NCI-H2196 (cell line): ENCODE data around the gene HPD.
"Not testable (repeated sequence)": the region's sequence is repeated elsewhere in the genome, so short reads cannot be mapped to it uniquely, and the experiment has no call there.

Experiments
- DNase-seq: peaks from one replicate; lab custom pipeline; 2025; ENCODE audit not compliant: unreplicated experiment; lab: John Stamatoyannopoulos, UW

HPD gene

GRCh38 chr12:121869229-121869628, 10.6 kb upstream of the HPD start:
- not testable (repeated sequence) for DNase-seq

DNA sequence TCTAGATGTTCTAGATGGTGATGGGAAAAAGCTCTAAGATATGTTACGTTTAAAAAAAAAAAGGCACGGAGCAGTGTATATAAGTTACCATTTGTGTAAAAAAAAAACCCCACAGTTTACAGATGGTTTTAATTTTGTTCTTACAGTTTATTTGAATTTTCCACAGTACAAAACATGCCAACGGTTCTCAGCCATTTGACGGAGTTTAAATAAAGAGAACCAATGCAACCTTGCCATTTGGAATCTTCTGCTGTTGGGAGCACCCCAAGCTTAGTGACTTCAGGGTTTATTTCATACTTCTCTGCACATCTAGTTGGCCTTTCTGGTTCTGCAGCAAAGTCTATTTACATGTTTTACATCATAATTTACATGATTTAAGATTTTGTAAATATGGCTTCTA, 7.7 kb upstream of the HPD start:
- no peak for DNase-seq

DNA sequence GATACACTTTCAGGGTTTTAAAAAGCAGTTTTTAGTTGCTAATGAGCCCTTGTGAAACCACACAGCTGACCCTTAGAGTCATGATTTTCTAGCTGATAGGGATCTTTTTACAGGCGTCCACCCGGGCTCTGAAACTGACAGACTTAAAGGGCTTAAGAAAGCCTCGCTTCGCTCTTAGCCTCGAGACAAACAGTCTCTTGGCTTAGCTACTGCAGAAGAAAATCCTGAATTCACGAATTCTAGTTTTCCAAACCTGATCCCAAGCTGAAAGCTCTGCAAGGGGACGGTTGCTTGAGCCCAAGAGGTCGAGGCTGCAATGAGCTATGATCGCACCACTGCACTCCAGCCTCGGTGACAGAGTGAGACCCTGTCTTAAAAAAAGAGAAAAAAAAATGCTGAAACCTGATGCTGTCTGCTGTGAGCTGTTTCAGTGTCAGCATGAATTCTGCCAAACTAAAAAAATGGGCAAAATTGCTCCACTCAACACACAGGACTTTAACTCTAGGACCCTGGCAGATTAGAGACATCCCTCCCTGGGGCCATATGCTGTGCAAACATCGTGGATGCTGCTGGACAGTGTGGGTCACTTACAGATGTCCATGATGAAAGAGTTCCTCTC, 3.1 kb upstream of the HPD start:
- DNase-seq = no peak

DNA sequence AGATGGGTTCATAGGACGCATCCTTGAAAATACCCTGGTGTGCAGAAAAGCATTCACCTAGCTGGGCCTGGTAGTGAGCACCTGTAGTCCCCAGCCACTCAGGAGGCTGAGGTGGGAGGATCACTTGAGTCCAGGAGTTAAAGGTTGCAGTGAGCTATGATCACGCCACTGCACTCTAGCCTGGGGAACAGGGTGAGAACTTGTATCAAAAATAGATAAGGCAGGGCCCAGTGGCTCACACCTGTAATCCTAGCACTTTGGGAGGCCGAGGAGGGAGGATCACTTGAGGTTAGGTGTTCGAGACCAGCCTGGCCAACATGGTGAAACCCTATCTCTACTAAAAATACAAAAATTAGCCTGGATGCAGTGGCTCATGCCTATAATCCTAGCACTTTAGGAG, 2.0 kb upstream of the HPD start:
- DNase-seq = not testable (repeated sequence)

GRCh38 chr12:121860257-121860656, 1.6 kb upstream of the HPD start:
- DNase-seq = no peak

GRCh38 chr12:121858318-121858661, 369 bp downstream of the HPD start:
- DNase-seq = no peak

- no peak for DNase-seq
Measured at GRCh38 chr12:121857322-121858246, 1.1 kb downstream of the HPD start.

DNA sequence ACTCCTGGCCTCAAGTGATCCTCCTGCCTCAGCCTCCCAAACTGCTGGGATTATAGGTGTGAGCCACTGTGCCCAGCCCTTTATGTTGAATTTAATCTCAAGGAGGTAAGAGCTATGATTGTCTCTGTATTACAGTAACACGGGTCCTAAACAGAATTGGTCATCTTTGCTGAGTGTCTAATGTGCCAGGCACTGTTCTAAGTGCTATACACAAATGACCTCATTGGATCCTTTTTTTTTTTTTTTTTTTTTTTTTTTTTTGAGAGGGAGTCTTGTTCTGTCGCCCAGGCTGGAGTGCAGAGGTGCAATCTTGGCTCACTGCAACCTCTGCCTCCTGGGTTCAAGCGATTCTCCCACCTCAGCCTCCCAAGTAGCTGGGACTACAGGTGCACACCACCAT, 6.3 kb downstream of the HPD start:
- DNase-seq = not testable (repeated sequence)

- DNase-seq = no peak
Measured at GRCh38 chr12:121849665-121850064, 9.0 kb downstream of the HPD start.

GRCh38 chr12:121849211-121849610, 9.4 kb downstream of the HPD start:
- DNase-seq = no peak

GRCh38 chr12:121845701-121846100, 13.0 kb downstream of the HPD start:
- no peak for DNase-seq

- no peak for DNase-seq
Measured at GRCh38 chr12:121843236-121843982, 15.2 kb downstream of the HPD start.

GRCh38 chr12:121839993-121840761, 18.5 kb downstream of the HPD start:
- no peak for DNase-seq

- peak; percentile 99 for DNase-seq
Measured at GRCh38 chr12:121839106-121839992, 19.3 kb downstream of the HPD start.

DNA sequence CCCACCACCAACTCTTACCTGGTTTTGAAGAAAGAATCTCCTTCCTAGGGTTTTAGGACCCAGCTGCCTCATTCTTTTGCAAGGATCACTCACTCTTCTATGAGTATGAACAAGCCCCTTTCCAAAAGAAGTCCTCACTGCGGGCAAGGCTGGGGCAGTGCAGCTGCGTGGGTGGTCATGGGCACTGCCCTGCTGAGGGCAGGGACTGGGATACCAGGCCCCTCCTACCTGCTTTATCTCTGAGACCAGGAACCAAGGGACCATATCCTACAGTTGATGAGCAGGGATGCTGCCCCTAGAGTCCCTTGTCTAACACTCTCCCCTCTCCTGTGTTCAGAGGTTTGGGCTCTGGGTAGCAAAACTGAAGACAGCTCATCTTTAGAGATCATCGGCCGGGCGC, 20.5 kb downstream of the HPD start:
- no peak for DNase-seq

DNA sequence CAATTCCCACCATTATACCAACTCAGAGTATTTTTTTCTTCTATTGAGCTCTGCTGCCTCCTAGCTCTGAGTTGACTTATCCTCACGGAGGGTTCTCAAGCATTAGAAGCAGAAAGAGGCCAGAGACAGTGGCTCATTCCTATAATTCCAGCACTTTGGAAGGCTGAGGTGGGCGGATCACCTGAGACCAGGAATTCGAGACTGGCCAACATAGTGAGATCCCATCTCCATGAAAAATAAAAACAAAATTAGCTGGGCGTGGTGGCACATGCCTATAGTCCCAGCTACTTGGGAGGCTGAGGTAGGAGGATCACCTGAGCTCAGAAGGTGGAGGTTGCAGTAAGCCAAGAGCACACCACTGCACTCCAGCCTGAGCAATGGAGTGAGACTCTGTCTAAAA, 21.0 kb downstream of the HPD start:
- DNase-seq = no peak

DNA sequence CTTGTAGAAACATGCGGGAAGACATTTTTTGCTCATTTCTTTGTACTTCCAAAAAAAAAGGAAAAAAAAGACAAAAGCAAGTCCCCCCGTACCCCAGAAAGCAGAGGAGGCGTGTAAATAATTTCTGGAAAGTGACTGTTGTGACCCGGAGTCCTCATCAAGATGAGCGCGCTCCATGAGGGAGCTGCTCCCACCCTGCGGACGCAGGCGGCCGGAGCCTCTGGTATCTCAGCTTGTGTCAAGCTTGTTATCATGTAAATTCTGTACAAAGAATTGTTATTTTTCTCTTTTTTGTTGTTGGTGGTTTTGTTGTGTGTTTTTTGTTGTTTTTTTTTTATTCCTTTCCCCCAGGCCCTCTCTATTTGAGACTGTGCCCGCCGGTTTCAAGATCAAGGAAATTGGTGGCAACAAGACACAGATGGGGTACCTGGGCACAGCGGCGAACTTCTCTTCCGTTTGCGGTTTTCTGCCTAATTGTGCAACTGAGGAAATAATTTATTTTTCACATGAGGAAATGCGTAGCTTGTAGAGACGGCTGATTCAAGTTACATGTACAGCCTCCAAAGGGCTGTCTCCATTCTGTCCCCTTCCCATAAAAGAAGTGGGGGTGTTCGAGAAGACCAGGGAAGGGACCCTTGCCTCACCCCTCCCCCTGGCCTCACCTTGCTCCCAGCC, 27.0 kb downstream of the HPD start:
- no peak for DNase-seq

DNA sequence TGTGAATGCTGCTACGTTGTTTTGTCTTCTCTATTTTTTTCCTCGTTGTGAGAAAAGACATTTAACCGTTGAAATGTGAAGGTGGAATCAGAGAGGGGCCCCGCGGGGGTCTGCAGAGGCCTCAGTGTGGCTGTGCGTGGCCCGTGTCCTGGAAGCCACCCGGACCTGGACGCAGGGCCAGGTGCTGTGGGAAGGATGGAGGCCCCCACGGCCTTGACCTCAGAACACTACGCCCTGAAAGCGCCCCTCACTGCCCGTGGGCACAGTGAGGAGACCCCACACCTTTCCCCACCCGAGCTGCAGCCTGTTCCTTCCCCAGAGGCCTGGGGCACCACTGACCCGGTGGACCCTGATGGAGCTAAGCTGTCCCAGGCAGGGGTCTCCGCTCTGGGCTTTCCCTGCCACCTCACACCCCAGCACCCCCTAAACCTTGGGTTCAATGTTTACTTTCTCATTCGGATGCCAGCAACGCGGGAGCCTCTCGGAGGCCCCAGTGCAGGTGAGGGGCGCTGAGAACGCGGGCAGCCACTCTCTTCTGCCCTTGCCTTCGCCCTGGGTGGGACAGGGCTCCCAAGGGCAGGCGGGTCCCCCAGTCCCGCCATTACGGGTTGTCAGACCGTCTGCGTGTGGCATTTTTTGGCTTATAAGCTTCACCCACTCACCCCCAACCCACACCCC, 27.9 kb downstream of the HPD start:
- DNase-seq = no peak

DNA sequence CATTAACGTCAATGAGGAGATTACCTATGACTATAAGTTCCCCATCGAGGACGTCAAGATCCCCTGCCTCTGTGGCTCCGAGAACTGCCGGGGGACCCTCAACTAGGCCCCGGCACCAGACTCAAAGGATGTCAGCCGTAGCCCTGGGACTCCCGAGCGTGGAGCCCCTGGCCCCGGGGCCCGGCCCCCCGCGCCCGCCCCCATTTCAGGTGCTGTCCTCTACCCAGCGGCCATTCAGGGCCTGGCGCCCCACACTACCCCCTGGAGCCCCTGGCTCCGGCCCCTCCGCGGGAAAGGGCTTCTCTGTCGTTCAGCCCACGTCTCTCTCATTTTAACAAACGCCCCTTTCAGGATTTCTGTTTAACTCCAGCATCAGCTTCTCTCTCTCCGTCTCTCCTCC, 28.5 kb downstream of the HPD start:
- no peak for DNase-seq
